MG63 (cell line): ENCODE results near the gene ACD. TPM values are rescaled to one million over a fixed set of nuclear protein-coding genes. Genes with fewer than 3 reads are reported as not detected.
A peak's percentile ranks its signal among the peaks of the same experiment; 100 is the strongest.
"Not testable (repeated sequence)": the region's sequence is repeated elsewhere in the genome, so short reads cannot be mapped to it uniquely, and the experiment has no call there.

Experiments
- DNase-seq: peaks from one replicate; pipeline ENCODE4 v3.0.0-alpha.2; 2020
- H3K27me3 ChIP-seq: fragments of 250-450 bp; sonication (Bioruptor Pico); 2 replicates; pipeline ENCODE4 v1.5.1; 2020; ENCODE audit warnings: mild to moderate bottlenecking, moderate library complexity
- H3K36me3 ChIP-seq: fragments of 250-450 bp; sonication (Bioruptor Pico); 2 replicates; pipeline ENCODE4 v1.5.1; 2020; ENCODE audit warnings: mild to moderate bottlenecking, moderate library complexity
- H3K4me3 ChIP-seq: fragments of 250-450 bp; sonication (Bioruptor Pico); 2 replicates; pipeline ENCODE4 v1.5.1; 2020; ENCODE audit warnings: mild to moderate bottlenecking, moderate library complexity
- H3K9me3 ChIP-seq: fragments of 250-450 bp; sonication (Bioruptor Pico); 2 replicates; pipeline ENCODE4 v1.5.1; 2020; ENCODE audit warnings: mild to moderate bottlenecking, moderate library complexity
- total RNA-seq: library from RNA; depleted of rRNA; stranded (reverse); fragments of >200 nt; shearing (Covaris generic); gene quantifications from 2 replicates; pipeline ENCODE4 v1.2.3, GENCODE V29; 2014; ENCODE audit warnings: low replicate concordance; rRNA removed

The ACD gene
- 24.4 and 24.7 TPM in 2 replicates for total RNA-seq

DNA sequence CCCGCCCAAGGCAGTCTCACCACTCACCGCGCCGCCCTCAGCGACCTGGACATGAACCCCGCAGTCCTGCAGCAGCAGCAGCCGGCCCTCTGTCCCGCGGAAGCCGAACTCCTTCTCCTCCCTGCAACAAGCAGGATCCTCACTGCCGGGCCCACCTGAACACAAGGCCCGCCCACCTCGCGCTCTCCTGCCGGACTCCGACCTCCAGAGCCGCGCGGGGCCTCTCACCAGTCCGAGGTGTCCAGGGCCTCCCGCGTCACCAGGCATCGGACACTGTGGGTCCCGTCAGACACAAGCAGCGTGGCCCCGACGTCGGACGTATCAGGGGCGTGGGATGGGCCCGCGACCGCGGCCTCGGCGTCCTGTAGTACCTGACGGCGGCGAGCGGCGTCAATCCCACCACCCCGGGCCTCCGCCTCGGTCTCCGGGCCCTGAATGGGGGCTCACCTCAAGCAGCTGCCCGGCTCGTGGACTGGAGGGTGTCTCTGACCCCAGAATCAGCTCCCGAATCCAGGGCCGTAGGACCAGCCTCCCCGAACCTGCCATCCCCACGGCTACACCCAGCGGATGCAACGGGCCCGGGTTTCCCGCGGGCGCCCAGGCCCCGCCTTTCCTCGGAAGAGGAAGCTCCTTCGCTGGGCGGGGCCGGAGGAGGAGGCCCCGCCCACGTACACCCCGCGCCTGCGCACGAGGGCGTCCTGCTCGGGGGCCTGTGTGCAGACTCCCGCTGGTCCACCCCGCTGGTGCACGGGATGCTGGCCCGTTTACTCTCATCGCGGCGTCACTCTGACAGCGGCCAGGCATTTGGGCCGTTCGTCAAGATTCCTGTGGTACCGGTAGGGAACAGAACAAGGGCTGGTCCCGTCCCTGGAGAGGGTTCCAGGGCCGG, at the start of gene ACD:
TSS of gene ACD (minus strand) at position 586 of the 889 bp plus-strand sequence. CDS start at position 546, 40 bp downstream.
- DNase-seq, result peak; percentile 81
- H3K27me3 ChIP-seq, result no peaks in the 10 kb centered on the region
- H3K36me3 ChIP-seq, result no peaks in the 10 kb centered on the region
- H3K9me3 ChIP-seq, result no peaks in the 10 kb centered on the region
- H3K4me3 ChIP-seq, result peak within 1 kb of the TSS; percentile 78

DNA sequence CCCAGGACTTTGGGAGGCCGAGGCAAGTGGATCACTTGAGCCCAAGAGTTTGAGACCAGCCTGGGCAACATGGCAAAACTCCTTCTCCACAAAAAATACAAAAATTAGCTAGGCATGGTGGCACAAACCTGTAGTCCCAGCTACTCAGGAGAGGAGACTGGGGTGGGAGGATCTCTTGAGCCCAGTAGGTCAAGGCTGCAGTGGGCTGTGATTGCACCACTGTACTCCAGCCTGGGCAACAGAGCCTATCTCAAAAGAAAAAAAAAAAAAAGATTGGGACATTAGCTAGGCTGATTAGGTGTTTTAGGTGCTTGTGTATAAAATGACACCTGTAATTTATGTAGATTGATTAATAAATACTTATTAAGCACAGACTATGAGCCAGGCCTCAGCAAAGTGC, 49.0 kb upstream of the ACD start:
- H3K4me3 ChIP-seq, result no peak overlapping the region
- no peak for DNase-seq
- H3K9me3 ChIP-seq, result no peaks in the 10 kb centered on the region
- no peaks in the 10 kb centered on the region for H3K36me3 ChIP-seq
- H3K27me3 ChIP-seq, result no peaks in the 10 kb centered on the region

GRCh38 chr16:67708368-67708771, 48.3 kb upstream of the ACD start:
- H3K4me3 ChIP-seq, result no peak overlapping the region
- H3K9me3 ChIP-seq, result no peaks in the 10 kb centered on the region
- peak; percentile 64 for DNase-seq

GRCh38 chr16:67707790-67708189, 47.7 kb upstream of the ACD start:
- no peaks in the 10 kb centered on the region for H3K36me3 ChIP-seq
- no peaks in the 10 kb centered on the region for H3K9me3 ChIP-seq
- no peaks in the 10 kb centered on the region for H3K27me3 ChIP-seq
- no peak for DNase-seq
- no peak overlapping the region for H3K4me3 ChIP-seq

More at GRCh38 chr16:67708368-67708771, 48.3 kb upstream of the ACD start:
- Histone ChIP-seq H3K36me3 (no peaks in the 10 kb centered on the region), H3K27me3 (no peaks in the 10 kb centered on the region)

GRCh38 chr16:67707210-67707609, 47.1 kb upstream of the ACD start:
- DNase-seq, result no peak
- Histone ChIP-seq H3K9me3 (no peaks in the 10 kb centered on the region), H3K4me3 (no peak overlapping the region), H3K27me3 (no peaks in the 10 kb centered on the region), H3K36me3 (no peaks in the 10 kb centered on the region)

DNA sequence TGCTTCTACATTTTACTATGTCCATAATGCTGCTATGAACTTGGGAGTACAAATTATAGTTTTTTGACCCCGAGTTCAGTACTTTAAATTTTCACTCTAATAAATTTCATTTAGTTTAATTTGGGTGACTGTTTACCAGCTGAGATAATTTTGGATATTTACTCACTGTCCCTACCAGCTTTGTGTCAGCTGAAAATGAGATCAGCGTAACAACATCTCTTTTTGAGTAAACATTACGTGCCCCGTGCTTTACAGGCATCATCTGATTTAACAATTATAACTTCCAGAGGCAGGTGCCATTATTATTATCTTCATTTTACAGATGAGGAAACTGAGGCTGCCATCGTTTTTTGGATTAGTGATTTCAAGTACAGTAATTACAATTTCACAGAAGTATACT, 44.0 kb upstream of the ACD start:
- Histone ChIP-seq H3K27me3 (no peaks in the 10 kb centered on the region), H3K9me3 (no peaks in the 10 kb centered on the region)
- no peak for DNase-seq

GRCh38 chr16:67703626-67704025, 43.6 kb upstream of the ACD start:
- no peak for DNase-seq
- no peaks in the 10 kb centered on the region for H3K36me3 ChIP-seq
- H3K9me3 ChIP-seq, result no peaks in the 10 kb centered on the region
- no peaks in the 10 kb centered on the region for H3K27me3 ChIP-seq
- no peak overlapping the region for H3K4me3 ChIP-seq

More for the DNA sequence above, 44.0 kb upstream of the ACD start:
- H3K36me3 ChIP-seq, result no peaks in the 10 kb centered on the region
- H3K4me3 ChIP-seq, result no peak overlapping the region

GRCh38 chr16:67702130-67702529, 42.1 kb upstream of the ACD start:
- DNase-seq, result no peak
- no peaks in the 10 kb centered on the region for H3K36me3 ChIP-seq
- H3K4me3 ChIP-seq, result no peak overlapping the region
- H3K27me3 ChIP-seq, result no peaks in the 10 kb centered on the region
- no peaks in the 10 kb centered on the region for H3K9me3 ChIP-seq

GRCh38 chr16:67701420-67701819, 41.4 kb upstream of the ACD start:
- H3K36me3 ChIP-seq, result no peaks in the 10 kb centered on the region
- DNase-seq, result no peak
- H3K9me3 ChIP-seq, result no peaks in the 10 kb centered on the region
- H3K27me3 ChIP-seq, result no peaks in the 10 kb centered on the region
- H3K4me3 ChIP-seq, result no peak overlapping the region

- no peak for DNase-seq
- H3K36me3 ChIP-seq, result no peaks in the 10 kb centered on the region
- H3K27me3 ChIP-seq, result no peaks in the 10 kb centered on the region
- no peaks in the 10 kb centered on the region for H3K9me3 ChIP-seq
- no peak overlapping the region for H3K4me3 ChIP-seq
Observed at GRCh38 chr16:67699265-67699664, 39.2 kb upstream of the ACD start.

DNA sequence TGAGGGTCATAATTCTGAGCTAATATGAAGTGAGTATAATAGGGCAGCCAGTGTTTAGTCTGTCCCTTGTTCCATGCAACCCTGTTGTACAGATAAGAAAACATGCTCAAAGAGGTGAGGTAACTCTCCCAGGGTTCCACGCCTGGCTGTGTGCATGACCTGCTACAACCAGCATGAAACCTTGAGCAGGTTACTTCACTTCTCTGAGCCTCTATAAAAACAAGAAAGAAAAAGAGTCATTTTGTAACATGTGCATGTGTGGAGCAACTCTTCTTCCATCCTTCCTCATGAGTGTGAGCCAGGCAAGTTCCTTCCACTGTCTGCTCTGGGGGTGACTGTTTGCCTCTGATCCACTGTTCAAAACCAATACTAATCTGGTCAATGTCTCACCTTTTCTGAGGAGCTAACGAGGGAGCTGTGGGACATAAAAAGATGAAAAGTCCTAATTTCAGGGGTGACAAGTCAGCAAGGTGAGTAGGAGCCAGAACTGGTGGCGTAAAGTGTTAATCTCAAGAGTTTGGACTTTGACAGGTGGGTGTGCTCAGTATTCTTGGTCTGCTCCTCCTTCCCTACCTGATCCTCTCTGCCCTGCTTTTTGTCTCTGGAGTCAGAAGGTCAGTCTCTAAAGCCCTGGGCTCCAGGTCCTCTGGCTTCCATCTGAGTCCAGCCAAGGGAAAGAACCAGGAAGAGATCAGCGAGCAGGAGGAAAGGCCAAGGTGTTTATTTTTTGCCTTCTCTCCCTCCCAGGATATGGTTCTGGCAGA, 37.5 kb upstream of the ACD start:
- H3K27me3 ChIP-seq, result no peaks in the 10 kb centered on the region
- no peak overlapping the region for H3K4me3 ChIP-seq
- H3K36me3 ChIP-seq, result no peaks in the 10 kb centered on the region
- no peak for DNase-seq
- H3K9me3 ChIP-seq, result no peaks in the 10 kb centered on the region

- no peaks in the 10 kb centered on the region for H3K9me3 ChIP-seq
- no peaks in the 10 kb centered on the region for H3K36me3 ChIP-seq
- DNase-seq, result no peak
- no peak overlapping the region for H3K4me3 ChIP-seq
- H3K27me3 ChIP-seq, result no peaks in the 10 kb centered on the region
Observed at GRCh38 chr16:67694611-67695010, 34.6 kb upstream of the ACD start.

DNA sequence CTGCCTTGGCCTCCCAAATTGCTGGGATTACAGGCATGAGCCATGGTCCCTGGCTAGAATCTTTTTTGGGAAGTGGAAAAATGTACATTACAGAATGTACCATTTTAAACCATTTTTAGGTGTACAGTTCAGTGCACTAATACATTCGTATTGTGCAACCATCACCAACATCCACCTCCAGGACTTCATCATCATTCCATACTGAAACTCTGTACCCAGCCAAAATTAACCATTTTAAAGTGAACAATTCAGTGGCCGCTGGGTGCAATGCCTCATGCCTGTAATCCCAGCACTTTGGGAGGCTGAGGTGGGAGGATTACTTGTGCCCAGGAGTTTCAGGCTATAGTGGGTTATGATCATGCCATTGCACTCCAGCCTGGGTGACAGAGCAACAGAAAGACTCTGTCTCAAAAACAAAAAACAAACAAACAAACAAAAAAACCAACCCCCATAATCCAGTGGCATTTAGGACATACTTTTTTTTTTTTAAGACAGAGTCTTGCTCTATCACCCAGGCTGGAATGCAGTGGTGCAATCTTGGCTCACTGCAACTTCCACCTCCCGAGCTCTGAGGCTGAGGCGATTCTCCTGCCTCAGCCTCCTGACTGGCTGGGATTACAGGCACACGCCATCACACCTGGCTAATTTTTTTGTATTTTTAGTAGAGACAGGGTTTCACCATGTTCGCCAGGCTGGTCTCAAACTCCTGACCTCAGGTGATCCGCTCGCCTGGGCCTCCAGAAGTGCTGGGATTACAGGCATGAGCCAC, 33.6 kb upstream of the ACD start:
- not testable (repeated sequence) for DNase-seq, H3K27me3 ChIP-seq

GRCh38 chr16:67685388-67686112, 25.5 kb upstream of the ACD start:
- DNase-seq, result no peak
- Histone ChIP-seq H3K9me3 (no peaks in the 10 kb centered on the region), H3K4me3 (no peak overlapping the region), H3K27me3 (no peaks in the 10 kb centered on the region), H3K36me3 (no peaks in the 10 kb centered on the region)

More for the DNA sequence above, 33.6 kb upstream of the ACD start:
- H3K36me3 ChIP-seq, H3K9me3 ChIP-seq, H3K4me3 ChIP-seq: not testable (repeated sequence)

DNA sequence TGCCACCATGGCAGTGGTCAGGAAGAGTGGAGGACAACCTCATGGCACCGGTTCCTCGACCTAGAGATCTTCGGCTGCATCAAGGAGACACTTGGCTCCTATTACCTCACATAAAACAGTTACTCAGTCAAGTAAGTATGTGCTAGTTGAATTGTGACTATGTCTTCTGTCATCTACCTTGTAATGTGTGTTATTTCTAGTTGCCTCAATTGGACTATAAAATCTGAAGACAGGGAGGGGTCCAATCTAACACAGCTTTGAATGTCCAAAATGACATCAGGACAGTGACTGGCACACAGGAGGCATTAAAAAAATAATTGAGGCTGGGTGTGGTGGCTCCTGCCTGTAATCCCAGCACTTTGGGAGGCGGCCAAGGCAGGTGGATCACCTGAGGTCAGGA, 23.7 kb upstream of the ACD start:
- Histone ChIP-seq H3K27me3 (no peaks in the 10 kb centered on the region), H3K36me3 (no peaks in the 10 kb centered on the region), H3K9me3 (no peaks in the 10 kb centered on the region), H3K4me3 (no peak overlapping the region)
- no peak for DNase-seq
